ENCODE measurements around the gene ANKMY1.

DNA sequence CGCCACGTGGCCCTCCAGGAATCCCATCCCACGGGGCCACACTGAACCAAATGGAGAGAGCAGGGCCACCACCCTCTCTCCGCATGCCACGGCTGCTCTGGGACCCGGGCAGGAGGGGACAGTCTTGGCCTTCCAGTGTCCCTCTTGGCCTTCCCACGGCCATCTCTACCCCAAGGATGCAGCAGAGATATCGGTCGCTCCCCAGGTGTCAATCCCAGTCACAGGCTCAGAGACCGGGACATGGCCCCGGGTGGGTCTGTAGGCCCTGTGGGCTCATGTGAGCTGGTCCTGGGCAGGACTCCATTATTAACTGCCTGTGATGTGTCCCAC lies 44.0 kb upstream of the ANKMY1 start:
- TF ChIP-seq POLR2A (IDR thresholded peaks at IDR 0.05), result no peak
- TF ChIP-seq, protein P1, sequence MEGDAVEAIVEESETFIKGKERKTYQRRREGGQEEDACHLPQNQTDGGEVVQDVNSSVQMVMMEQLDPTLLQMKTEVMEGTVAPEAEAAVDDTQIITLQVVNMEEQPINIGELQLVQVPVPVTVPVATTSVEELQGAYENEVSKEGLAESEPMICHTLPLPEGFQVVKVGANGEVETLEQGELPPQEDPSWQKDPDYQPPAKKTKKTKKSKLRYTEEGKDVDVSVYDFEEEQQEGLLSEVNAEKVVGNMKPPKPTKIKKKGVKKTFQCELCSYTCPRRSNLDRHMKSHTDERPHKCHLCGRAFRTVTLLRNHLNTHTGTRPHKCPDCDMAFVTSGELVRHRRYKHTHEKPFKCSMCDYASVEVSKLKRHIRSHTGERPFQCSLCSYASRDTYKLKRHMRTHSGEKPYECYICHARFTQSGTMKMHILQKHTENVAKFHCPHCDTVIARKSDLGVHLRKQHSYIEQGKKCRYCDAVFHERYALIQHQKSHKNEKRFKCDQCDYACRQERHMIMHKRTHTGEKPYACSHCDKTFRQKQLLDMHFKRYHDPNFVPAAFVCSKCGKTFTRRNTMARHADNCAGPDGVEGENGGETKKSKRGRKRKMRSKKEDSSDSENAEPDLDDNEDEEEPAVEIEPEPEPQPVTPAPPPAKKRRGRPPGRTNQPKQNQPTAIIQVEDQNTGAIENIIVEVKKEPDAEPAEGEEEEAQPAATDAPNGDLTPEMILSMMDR (IDR thresholded peaks at IDR 0.05), result no peak

Data from testis (tissue), 2 donors.